HG02938 (cell line): ENCODE results near the gene RFX3.

Source experiments
- ATAC-seq: cut with Tn5 transposase; IDR thresholded peaks from one replicate; pipeline ENCODE4 v1.9.1; 2021; ENCODE audit warnings: mild to moderate bottlenecking, moderate library complexity; ENCODE audit not compliant: unreplicated experiment

Gene RFX3

GRCh38 chr9:3478549-3478953, 47.2 kb downstream of the RFX3 start:
- no peak for ATAC-seq

DNA sequence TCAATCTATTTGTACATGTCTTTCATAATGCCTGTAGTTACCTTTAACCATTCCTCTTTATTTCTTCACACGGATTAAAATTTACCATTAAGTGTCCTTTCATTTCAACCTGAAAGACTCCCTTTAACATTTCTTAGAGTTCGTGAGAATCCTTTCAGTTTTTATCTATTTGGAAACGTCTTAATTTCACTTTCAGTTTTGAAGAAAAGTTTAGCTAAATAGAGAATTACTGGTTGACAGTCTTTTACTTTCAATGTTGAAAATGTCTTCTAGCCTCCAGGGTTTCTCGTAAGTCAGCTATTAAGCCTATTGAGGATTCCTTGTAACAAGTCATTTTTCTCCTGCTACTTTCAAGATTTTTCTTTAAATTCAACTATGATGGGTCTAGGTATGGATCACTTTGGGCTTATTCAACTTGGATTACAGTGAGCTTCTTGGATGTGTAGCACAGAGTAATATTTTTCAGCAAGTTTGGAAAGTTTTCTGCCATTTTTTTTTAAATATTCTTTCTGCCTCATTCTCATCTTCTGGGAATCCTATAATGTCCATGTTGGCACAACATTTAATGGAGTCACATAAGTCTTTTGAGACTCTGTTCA, 48.5 kb downstream of the RFX3 start:
- peak; percentile 39 for ATAC-seq

- ATAC-seq = no peak
These were observed 50.3 kb downstream of the RFX3 start for GRCh38 chr9:3475300-3476020.

DNA sequence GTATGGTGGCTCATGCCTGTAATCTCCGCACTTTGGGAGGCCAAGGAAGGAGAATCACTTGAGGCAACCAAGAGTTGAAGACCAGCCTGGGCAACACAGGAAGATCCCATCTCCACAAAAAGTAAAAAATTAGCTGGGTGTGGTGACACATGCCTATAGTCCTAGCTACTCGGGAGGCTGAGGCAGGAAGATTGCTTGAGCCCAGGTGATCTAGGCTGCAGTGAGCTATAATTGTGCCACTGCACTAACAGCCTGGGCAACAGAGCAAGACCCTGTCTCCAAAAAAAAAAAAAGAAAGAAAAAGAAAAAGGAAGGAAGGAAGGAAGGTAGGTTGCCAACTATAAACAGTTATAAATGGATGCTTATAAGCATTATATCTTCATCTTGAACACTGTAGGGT, 51.0 kb downstream of the RFX3 start:
- ATAC-seq = no peak

DNA sequence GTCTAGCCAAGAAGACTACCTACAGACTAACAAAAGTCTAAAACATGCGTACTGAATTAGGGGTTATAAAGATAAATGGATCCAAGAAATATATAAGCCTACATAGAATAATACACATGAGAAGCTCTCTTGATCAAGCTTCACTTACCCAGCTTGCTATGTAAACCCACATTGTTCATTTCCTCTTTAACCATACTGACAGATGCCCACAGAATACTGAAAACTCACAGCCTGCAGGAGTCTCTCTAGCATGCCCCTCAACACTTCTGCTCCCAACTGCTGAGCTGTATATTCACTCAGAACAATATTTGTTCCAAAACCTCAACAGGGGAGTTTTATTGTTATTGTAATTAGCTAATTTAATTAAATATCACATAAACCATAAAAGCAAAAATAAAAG, 52.4 kb downstream of the RFX3 start:
- no peak for ATAC-seq

DNA sequence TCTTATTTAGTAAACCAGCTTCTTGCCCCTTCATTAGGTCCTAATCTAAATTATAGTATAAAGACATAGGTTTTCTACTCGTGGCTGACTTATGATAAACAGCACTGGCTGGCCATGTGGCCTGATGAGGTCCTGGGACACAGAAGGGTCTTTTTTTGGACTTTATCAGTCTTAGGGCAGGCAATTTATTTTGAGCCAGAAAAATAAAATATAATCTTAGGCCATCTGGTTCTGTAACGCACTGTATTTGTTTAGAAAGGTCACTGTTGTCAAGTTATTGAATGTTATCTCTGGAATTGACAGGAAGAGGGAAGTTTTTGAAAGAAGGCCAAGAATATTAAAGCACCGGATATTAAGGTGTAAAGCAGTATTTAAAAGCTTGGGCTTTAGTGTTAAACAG, 53.9 kb downstream of the RFX3 start:
- ATAC-seq = no peak

- no peak for ATAC-seq
These were observed 57.2 kb downstream of the RFX3 start for GRCh38 chr9:3468421-3469205.

DNA sequence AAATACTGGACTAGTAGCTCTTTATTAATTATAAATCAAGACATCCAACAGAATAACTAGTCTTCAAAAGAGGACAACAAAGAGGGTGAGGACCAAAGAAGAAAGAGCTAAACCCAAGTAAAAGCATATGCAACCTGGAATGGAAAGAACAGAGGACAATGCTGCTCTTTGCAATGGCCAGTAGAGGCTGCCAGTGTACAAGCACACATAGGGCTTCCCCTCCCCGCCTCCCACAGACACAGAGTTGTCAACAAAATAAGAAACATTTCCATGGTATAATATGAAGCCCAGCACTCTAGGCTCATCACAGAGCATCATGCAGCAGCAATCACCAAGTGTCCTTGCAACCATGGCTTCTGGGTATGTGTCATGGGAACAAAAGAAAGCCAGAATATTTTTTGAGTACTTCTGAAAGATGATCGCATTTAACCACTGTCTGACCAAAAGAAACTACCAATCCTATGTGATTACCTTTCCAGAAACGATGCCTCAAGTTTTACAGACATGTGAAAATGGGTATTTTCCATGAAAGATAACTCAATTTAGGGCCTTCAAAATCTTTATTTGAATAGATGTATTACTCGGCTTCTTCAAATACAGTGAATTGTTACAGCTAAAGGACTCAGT, 58.1 kb downstream of the RFX3 start:
- ATAC-seq = peak; percentile 99

- ATAC-seq = no peak
These were observed 61.7 kb downstream of the RFX3 start for GRCh38 chr9:3464033-3464638.

DNA sequence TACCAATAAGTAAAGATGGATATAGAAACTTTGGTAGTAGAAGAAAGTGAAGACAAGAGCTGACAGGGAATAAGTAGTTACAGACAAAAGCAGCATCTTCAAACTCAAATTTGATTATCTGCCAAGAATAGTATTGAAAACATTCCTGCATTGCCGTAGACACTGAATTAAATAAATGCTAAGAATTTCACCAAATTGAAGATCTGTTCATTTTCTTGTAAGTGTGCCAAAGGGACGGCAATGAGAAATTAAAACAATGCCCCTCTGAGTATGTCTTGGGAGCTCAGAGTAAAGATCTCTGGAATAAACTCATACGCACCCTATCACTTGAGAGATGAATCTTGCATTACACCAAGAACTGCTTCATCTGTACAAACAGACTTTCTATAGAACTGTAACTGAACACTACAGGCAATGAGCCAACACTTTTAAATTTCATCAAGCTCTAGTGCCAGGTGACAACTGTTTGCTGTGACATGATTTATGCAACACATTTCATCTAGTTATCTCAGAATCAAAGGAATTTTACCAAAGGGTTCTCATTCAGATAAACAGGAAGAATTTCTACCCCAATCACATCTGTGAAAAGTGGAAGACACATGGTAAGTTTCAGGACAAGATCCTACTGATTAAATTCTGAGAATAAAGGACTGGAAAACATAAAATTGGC, 66.9 kb downstream of the RFX3 start:
- ATAC-seq = no peak

DNA sequence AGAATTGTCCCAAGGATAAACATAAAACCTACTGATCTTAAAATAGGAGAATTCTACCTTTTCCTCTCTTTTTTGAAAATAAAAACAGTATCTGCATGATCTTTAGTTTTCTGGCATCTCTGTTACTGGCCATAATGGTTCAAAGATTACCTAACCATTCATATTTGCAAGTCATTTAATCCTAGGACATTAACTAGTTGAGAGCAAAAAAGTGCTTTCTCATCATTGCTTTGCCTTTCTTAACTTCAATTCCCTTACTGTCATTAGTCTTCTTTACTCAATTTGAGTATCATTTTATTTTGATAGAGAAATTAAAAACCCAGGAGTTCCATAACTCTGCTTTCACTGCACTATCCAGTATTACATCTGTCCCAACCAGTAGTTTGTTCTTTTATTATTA, 68.6 kb downstream of the RFX3 start:
- no peak for ATAC-seq

- ATAC-seq = no peak
These were observed 70.1 kb downstream of the RFX3 start for GRCh38 chr9:3455717-3456116.

GRCh38 chr9:3455094-3455493, 70.7 kb downstream of the RFX3 start:
- ATAC-seq = no peak

DNA sequence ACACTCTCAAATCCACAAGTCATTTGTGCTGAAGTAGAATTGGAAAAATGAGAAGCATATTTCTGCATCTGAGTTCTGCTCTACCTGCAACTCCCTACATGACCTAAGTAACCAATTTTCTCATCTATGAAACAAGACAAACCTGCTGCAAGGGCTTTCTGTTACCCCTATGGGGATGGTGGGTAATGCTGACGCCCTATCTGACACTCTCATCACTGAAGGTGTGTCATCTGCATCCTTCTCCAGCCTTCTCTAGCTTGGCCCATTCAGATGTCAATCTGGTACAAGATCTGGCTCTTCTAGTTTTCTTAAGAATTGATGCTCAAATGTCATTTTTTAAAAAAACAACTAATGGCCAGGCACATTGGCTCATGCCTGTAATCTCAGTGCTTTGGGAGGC, 73.8 kb downstream of the RFX3 start:
- ATAC-seq = no peak

- ATAC-seq = no peak
These were observed 78.0 kb downstream of the RFX3 start for GRCh38 chr9:3447788-3448187.

DNA sequence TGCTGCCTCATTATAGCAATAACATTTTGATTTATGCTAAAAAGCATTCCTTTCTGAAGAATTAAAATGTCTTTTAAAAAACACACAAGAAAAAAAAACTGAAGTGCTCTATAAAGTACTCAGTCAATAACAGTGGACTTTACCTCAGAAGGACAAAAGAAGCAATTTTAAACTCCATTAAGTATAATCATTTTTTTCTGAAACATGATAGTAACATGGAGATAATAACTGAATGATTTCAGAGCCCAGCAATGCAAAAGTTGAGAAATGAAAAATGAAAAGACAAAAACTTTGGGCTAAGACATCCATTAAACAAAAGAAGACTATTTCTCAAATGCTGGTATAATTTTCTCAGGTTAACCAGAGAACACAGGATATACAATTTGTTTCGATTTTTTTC, 78.7 kb downstream of the RFX3 start:
- no peak for ATAC-seq

- ATAC-seq = no peak
These were observed 79.5 kb downstream of the RFX3 start for GRCh38 chr9:3446313-3446712.

DNA sequence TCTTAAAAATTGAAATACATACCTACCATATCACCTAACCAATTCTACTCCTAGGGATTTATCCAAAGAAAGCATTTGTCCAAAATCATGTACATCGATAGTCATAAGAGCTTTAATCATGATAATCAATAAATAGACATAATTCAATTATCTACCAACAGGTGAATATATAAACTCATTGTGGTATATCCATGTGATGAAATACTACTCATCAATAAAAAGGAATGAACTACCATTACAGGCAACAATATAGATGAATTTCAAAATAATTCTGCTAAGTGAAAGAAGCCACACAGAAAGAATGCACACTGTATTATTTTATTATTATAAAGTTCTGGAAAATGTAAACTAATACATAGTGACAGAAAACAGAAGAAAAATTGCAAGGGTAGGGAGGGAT, 81.8 kb downstream of the RFX3 start:
- no peak for ATAC-seq

DNA sequence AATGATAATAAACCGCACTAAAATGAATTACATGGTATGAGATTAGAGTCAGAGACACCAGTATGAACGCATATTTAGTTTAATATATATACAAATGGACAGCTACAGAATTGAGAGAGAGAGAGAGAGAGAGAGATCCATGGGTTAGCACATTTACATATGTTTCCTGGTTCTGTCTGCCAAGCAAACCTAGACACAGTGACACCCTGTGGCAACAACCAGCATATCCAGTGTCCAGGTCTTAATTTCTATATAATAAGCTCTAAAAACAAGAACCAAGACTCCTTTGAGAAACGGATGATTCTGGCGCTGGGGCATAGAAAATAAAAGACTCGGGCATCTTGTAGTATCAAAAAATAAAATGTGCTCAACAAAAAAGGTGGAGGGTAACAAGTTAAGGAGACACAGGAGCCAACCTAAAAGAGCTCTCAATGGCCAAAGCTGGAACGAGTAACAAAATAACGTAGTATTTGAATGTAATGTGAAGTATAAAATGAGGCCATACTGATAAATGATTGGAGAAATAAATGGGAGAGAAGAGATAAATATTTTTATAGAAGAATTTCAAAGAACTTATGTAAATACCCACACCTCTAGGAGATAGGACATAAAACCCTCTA, 84.5 kb downstream of the RFX3 start:
- peak; percentile 95 for ATAC-seq
